ENCODE results near the gene BCL7C. TPM values are rescaled to one million over a fixed set of nuclear protein-coding genes. Genes with fewer than 3 reads are reported as not detected.
A peak's percentile ranks its signal among the peaks of the same experiment; 100 is the strongest.

Gene BCL7C
- total and polyA plus RNA-seq, 2 of the 13 experiments (the other 11 are each of a cell fraction or from before 2014, with no cell fraction given): 17.7 to 33.8 TPM

GRCh38 chr16:30896889-30897733 is 3.2 kb upstream of the BCL7C start (continued):
- TF ChIP-seq RELA (CRISPR knock-in tag; IDR thresholded peaks at IDR 0.05): no peak
- TF ChIP-seq EEA1 (CRISPR knock-in tag; IDR thresholded peaks at IDR 0.05; ENCODE audit: borderline replicate concordance): no peak
- TF ChIP-seq TOE1 (CRISPR knock-in tag; IDR thresholded peaks at IDR 0.05): no peak
- no peak for TF ChIP-seq KIAA2018 (CRISPR knock-in tag; IDR thresholded peaks at IDR 0.05; ENCODE audit: borderline replicate concordance)
- no peak for TF ChIP-seq SMC3 (IDR thresholded peaks at IDR 0.05; ENCODE audit: low read length)
- TF ChIP-seq CENPX (CRISPR knock-in tag; IDR thresholded peaks at IDR 0.05): no peak
- TF ChIP-seq TBX3 (IDR thresholded peaks at IDR 0.05; ENCODE audit: borderline replicate concordance): no peak
- TF ChIP-seq PPARG (CRISPR knock-in tag; conservative IDR thresholded peaks at IDR 0.05): no peak
- 0 out of 2 replicates have a peak, but pooled peaks have one; percentile 27 for TF ChIP-seq GTF3A (CRISPR knock-in tag; conservative IDR thresholded peaks at IDR 0.05)
- no peak for TF ChIP-seq ZNF17 (CRISPR knock-in tag; IDR thresholded peaks at IDR 0.05)
- TF ChIP-seq TGIF2 (CRISPR knock-in tag; IDR thresholded peaks at IDR 0.05): no peak; the same call in 1 of the 2 replicates
- TF ChIP-seq ZNF678 (CRISPR knock-in tag; IDR thresholded peaks at IDR 0.05): no peak
- TF ChIP-seq ZNF256 (CRISPR knock-in tag; conservative IDR thresholded peaks at IDR 0.05): no peak
- TF ChIP-seq ZNF850 (CRISPR knock-in tag; conservative IDR thresholded peaks at IDR 0.05): no peak
- no peak for TF ChIP-seq MIER2 (CRISPR knock-in tag; IDR thresholded peaks at IDR 0.05)
- no peak for TF ChIP-seq ZBTB34 (CRISPR knock-in tag; IDR thresholded peaks at IDR 0.05)
- 0 out of 2 replicates have a peak, but pooled peaks have one; percentile 63 for TF ChIP-seq ZKSCAN5 (CRISPR knock-in tag; IDR thresholded peaks at IDR 0.05)
- TF ChIP-seq RFXANK (CRISPR knock-in tag; IDR thresholded peaks at IDR 0.05): 0 out of 2 replicates have a peak, but pooled peaks have one; percentile 50
- no peak for TF ChIP-seq RFXAP (CRISPR knock-in tag; IDR thresholded peaks at IDR 0.05; ENCODE audit: borderline replicate concordance)
- no peak for TF ChIP-seq KAT7 (CRISPR knock-in tag; IDR thresholded peaks at IDR 0.05; ENCODE audit: borderline replicate concordance)
- 0 out of 2 replicates have a peak, but pooled peaks have one; percentile 11 for TF ChIP-seq MAFF (IDR thresholded peaks at IDR 0.05; ENCODE audit: low read depth, low read length)

Data from HepG2 (cell line).